Activated CD4-positive, alpha-beta T cell treated with anti-CD3 and anti-CD28 coated beads, Interleukin-2, amount 10 ng/mL, durations not matched to agents 24 days and 14 days (primary cell): ENCODE measurements around the gene SORCS1. TPM values are rescaled to one million over a fixed set of nuclear protein-coding genes. Genes with fewer than 3 reads are reported as not detected.

Experiments
- DNase-seq: peaks from one replicate; pipeline ENCODE4 v3.0.0; 2022
- H3K27ac Mint-ChIP-seq: one replicate; pipeline ENCODE4 v1.8.0; 2022; ENCODE audit warnings: mild to moderate bottlenecking, mixed read lengths
- H3K27me3 Mint-ChIP-seq: one replicate; pipeline ENCODE4 v1.8.0; 2022; ENCODE audit warnings: mixed read lengths
- H3K36me3 Mint-ChIP-seq: one replicate; pipeline ENCODE4 v1.8.0; 2022; ENCODE audit warnings: low read depth, mild to moderate bottlenecking, mixed read lengths
- H3K4me1 Mint-ChIP-seq: one replicate; pipeline ENCODE4 v1.8.0; 2021; ENCODE audit warnings: mixed read lengths
- H3K4me3 Mint-ChIP-seq: one replicate; pipeline ENCODE4 v1.8.0; 2022; ENCODE audit warnings: mild to moderate bottlenecking, moderate library complexity, mixed read lengths
- H3K9me3 Mint-ChIP-seq: one replicate; pipeline ENCODE4 v1.8.0; 2021; ENCODE audit warnings: mixed read lengths
- intact Hi-C: fragments of 100-400 bp; cut with micrococcal nuclease; formaldehyde crosslinking; loops from one replicate; pipeline ENCODE4 v1.15.1; 2023
- total RNA-seq: library from RNA; stranded (reverse); gene quantifications from 2 replicates; pipeline ENCODE4 v1.2.3, GENCODE V29; 2022

Gene SORCS1
- total RNA-seq, 1 donor from 2014 or later: not detected

DNA sequence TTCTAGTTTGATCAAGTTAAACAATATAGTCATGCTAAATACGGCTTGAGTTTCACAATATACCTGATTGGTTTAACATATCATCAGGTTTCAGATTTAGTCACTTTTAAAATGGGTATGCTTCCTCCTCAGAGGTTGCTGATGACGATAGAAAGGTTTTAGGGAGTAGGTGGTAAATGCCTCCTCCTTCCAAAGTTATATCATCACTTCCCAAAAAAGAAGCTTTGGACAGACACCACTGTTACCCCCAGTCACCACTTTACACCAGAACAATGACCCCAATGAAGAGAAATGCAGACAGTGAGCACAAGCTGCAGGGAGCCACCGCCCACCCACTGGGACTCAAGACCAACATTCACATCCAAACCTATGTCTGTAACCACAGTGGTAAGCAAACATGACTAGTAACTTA, 244.6 kb downstream of the SORCS1 start:
- intact Hi-C loops: no loop called here
- no peaks in the 10 kb centered on the region for H3K4me1 Mint-ChIP-seq
- no peaks in the 10 kb centered on the region for H3K27me3 Mint-ChIP-seq
- no peak for DNase-seq
- no peaks in the 10 kb centered on the region for H3K36me3 Mint-ChIP-seq
- no peak overlapping the region for H3K27ac Mint-ChIP-seq
- no peak overlapping the region for H3K4me3 Mint-ChIP-seq
- H3K9me3 Mint-ChIP-seq: no peaks in the 10 kb centered on the region

GRCh38 chr10:106917452-106918055, 247.0 kb downstream of the SORCS1 start:
- DNase-seq: no peak
- H3K27ac Mint-ChIP-seq: no peak overlapping the region
- H3K27me3 Mint-ChIP-seq: no peaks in the 10 kb centered on the region
- H3K4me3 Mint-ChIP-seq: no peak overlapping the region
- H3K36me3 Mint-ChIP-seq: no peaks in the 10 kb centered on the region
- intact Hi-C loops: no loop called here
- H3K4me1 Mint-ChIP-seq: no peaks in the 10 kb centered on the region
- H3K9me3 Mint-ChIP-seq: no peaks in the 10 kb centered on the region

DNA sequence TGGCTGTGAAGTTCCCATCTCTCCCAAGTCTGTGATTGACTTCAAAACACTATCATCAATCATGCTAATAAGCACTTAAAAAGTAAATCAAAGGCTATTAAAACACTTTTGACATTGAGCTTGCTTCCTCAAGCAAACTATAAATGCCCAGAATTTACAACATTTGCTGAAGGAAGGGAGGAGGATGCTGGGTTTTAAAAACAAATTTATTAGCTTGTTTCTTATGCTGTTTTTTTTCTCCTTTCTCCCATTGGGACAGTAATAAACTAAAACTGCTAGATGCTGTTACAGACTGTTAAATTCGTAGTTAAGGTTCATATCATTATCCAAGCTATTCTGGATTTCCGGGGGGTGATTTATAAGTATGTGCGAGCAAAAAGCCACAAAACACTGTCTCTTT, 250.5 kb downstream of the SORCS1 start:
- no peak for DNase-seq
- Mint-ChIP-seq H3K4me3 (no peak overlapping the region), H3K4me1 (no peaks in the 10 kb centered on the region), H3K27ac (no peak overlapping the region), H3K27me3 (no peaks in the 10 kb centered on the region), H3K9me3 (peaks cover 3% of the 10 kb centered on the region), H3K36me3 (no peaks in the 10 kb centered on the region)
- intact Hi-C loops: no loop called here

- Mint-ChIP-seq H3K27me3 (no peaks in the 10 kb centered on the region), H3K9me3 (peaks cover 3% of the 10 kb centered on the region), H3K27ac (no peak overlapping the region), H3K4me1 (no peaks in the 10 kb centered on the region), H3K4me3 (no peak overlapping the region), H3K36me3 (no peaks in the 10 kb centered on the region)
- intact Hi-C loops: no loop called here
- no peak for DNase-seq
These were observed 251.2 kb downstream of the SORCS1 start for GRCh38 chr10:106913348-106913747.

DNA sequence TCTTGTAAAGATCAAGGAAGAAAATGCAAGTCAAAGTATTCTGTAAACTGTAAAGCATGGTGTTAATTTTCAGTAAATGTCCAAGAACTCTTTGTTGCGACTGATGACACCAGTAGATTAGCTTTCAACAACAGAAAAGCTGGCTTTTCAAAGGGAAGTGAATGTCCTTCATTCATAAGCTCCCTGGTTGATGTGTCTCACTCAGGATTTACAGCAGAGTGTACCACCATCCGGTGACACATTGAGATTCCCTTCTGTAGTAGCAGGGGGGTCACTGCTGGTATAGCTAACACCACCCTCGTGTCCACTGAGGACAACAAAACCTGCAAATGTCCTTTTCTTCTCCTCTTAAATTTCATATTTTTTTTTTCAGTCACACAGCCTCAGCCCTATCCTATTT, 253.4 kb downstream of the SORCS1 start:
- no peak for DNase-seq
- intact Hi-C loops: no loop called here
- no peak overlapping the region for H3K4me3 Mint-ChIP-seq
- H3K9me3 Mint-ChIP-seq: peaks cover 3% of the 10 kb centered on the region
- H3K27me3 Mint-ChIP-seq: no peaks in the 10 kb centered on the region
- no peak overlapping the region for H3K27ac Mint-ChIP-seq
- H3K36me3 Mint-ChIP-seq: no peaks in the 10 kb centered on the region
- no peaks in the 10 kb centered on the region for H3K4me1 Mint-ChIP-seq

GRCh38 chr10:106910666-106911065, 253.8 kb downstream of the SORCS1 start:
- intact Hi-C loops: no loop called here
- no peak for DNase-seq
- Mint-ChIP-seq H3K27me3 (no peaks in the 10 kb centered on the region), H3K4me1 (no peaks in the 10 kb centered on the region), H3K27ac (no peak overlapping the region), H3K36me3 (no peaks in the 10 kb centered on the region), H3K4me3 (no peak overlapping the region), H3K9me3 (peaks cover 3% of the 10 kb centered on the region)

DNA sequence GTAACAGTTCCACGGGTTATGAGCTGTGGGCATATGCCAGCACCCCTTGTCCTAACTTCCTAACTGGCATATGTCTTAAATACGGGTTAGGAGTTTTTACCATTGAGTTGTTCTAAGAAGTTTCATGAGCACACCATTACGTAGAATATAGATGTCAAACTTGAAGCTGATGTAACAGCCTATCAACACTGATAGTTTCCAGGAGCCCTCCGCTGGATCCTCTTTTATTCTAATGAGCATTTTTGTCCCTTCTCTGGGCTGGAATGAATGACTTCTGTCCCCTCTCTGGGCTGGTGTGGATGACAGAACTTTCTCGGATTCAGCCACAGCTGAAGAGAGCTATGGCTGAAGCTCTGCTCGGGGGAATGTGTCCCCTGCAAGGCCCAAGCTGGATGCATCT, 256.3 kb downstream of the SORCS1 start:
- no peaks in the 10 kb centered on the region for H3K4me1 Mint-ChIP-seq
- no peaks in the 10 kb centered on the region for H3K27me3 Mint-ChIP-seq
- intact Hi-C loops: no loop called here
- no peaks in the 10 kb centered on the region for H3K36me3 Mint-ChIP-seq
- H3K9me3 Mint-ChIP-seq: peaks cover 3% of the 10 kb centered on the region
- no peak overlapping the region for H3K27ac Mint-ChIP-seq
- no peak for DNase-seq
- no peak overlapping the region for H3K4me3 Mint-ChIP-seq

GRCh38 chr10:106904209-106904608, 260.3 kb downstream of the SORCS1 start:
- Mint-ChIP-seq H3K4me3 (no peak overlapping the region), H3K27me3 (no peaks in the 10 kb centered on the region), H3K36me3 (no peaks in the 10 kb centered on the region), H3K27ac (no peak overlapping the region), H3K4me1 (no peaks in the 10 kb centered on the region), H3K9me3 (no peaks in the 10 kb centered on the region)
- DNase-seq: no peak
- intact Hi-C loops: no loop called here

DNA sequence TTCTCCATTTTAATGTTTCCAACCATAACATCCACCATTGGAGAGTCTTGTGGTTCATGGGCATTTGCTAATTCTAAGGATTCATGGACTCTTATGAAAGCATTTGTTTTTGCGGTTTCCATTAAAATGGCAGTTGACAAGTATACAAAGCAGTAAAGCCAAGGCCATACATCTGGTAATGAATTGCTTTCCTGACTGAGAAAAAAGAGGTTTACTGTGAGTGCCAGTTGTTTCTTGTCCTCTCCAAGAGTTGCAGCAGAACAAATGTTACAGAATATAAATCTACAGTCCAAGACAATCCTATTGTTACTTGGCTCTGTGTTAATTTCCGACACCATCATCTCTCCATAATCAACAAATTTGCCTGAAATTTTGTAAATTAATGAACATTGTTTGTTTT, 261.3 kb downstream of the SORCS1 start:
- no peaks in the 10 kb centered on the region for H3K4me1 Mint-ChIP-seq
- DNase-seq: no peak
- no peak overlapping the region for H3K4me3 Mint-ChIP-seq
- no peaks in the 10 kb centered on the region for H3K27me3 Mint-ChIP-seq
- no peaks in the 10 kb centered on the region for H3K9me3 Mint-ChIP-seq
- no peak overlapping the region for H3K27ac Mint-ChIP-seq
- no peaks in the 10 kb centered on the region for H3K36me3 Mint-ChIP-seq
- intact Hi-C loops: no loop called here

GRCh38 chr10:106900016-106900652, 264.4 kb downstream of the SORCS1 start:
- no peak for DNase-seq
- Mint-ChIP-seq H3K27me3 (no peaks in the 10 kb centered on the region), H3K27ac (no peak overlapping the region), H3K36me3 (no peaks in the 10 kb centered on the region), H3K9me3 (no peaks in the 10 kb centered on the region), H3K4me1 (no peaks in the 10 kb centered on the region), H3K4me3 (no peak overlapping the region)
- intact Hi-C loops: no loop called here

DNA sequence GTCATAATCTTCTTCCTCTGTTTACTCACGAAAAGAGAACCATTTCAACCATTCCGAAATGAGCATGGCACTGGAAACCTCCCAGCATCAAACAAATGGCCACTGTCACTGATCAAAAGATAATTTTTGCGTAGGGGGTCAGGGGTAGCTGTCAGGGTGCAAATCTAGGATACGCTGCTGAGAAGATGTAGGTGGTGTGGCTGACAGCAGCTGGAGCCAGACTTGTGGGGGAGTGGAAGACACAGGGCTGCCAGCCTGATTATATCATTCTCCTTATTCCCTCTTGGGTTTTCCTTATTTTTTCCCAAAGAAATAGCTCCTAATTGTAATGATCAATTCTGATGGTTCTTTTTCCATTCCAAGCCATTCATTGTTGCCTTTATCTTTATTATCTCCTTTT, 266.1 kb downstream of the SORCS1 start:
- Mint-ChIP-seq H3K27ac (no peak overlapping the region), H3K4me1 (no peaks in the 10 kb centered on the region), H3K27me3 (no peaks in the 10 kb centered on the region), H3K9me3 (no peaks in the 10 kb centered on the region), H3K36me3 (no peaks in the 10 kb centered on the region), H3K4me3 (no peak overlapping the region)
- DNase-seq: no peak
- intact Hi-C loops: no loop called here

- no peak for DNase-seq
- Mint-ChIP-seq H3K4me3 (no peak overlapping the region), H3K27ac (no peak overlapping the region), H3K9me3 (no peaks in the 10 kb centered on the region), H3K4me1 (no peaks in the 10 kb centered on the region), H3K27me3 (no peaks in the 10 kb centered on the region), H3K36me3 (no peaks in the 10 kb centered on the region)
- intact Hi-C loops: no loop called here
These were observed 266.8 kb downstream of the SORCS1 start for GRCh38 chr10:106897719-106898118.

DNA sequence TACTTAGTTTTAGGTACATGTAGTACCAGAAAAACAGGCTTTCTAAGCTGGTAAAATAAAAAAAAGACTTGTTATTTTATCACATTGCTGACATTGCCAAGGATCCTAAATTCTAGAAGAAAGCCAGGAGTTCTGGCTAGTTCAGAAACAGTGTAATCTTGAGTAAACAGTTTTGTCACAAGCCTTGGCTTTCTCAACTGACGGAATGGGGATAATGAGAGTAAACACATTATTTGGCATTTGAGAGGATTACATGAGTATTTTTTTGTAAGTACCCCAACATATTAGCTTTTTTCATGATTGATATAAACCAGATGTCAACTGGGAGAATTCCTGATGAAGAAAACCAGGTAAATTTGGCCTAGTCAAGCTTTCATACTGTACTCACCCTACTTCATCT, 269.8 kb downstream of the SORCS1 start:
- intact Hi-C loops: no loop called here
- DNase-seq: no peak
- no peak overlapping the region for H3K4me3 Mint-ChIP-seq
- no peaks in the 10 kb centered on the region for H3K4me1 Mint-ChIP-seq
- no peaks in the 10 kb centered on the region for H3K36me3 Mint-ChIP-seq
- no peaks in the 10 kb centered on the region for H3K9me3 Mint-ChIP-seq
- H3K27ac Mint-ChIP-seq: no peak overlapping the region
- H3K27me3 Mint-ChIP-seq: no peaks in the 10 kb centered on the region

- no peaks in the 10 kb centered on the region for H3K4me1 Mint-ChIP-seq
- no peak overlapping the region for H3K27ac Mint-ChIP-seq
- H3K27me3 Mint-ChIP-seq: no peaks in the 10 kb centered on the region
- no peak for DNase-seq
- H3K36me3 Mint-ChIP-seq: no peaks in the 10 kb centered on the region
- intact Hi-C loops: no loop called here
- no peaks in the 10 kb centered on the region for H3K9me3 Mint-ChIP-seq
- no peak overlapping the region for H3K4me3 Mint-ChIP-seq
These were observed 286.9 kb downstream of the SORCS1 start for GRCh38 chr10:106877574-106877973.

- H3K9me3 Mint-ChIP-seq: no peaks in the 10 kb centered on the region
- intact Hi-C loops: no loop called here
- no peak for DNase-seq
- no peak overlapping the region for H3K27ac Mint-ChIP-seq
- no peaks in the 10 kb centered on the region for H3K4me1 Mint-ChIP-seq
- no peaks in the 10 kb centered on the region for H3K27me3 Mint-ChIP-seq
- H3K36me3 Mint-ChIP-seq: no peaks in the 10 kb centered on the region
- no peak overlapping the region for H3K4me3 Mint-ChIP-seq
These were observed 290.0 kb downstream of the SORCS1 start for GRCh38 chr10:106874604-106874889.
